ENCODE measurements around the gene CENPP.
"Not testable (repeated sequence)": the region's sequence is repeated elsewhere in the genome, so short reads cannot be mapped to it uniquely, and the experiment has no call there.

CENPP gene

DNA sequence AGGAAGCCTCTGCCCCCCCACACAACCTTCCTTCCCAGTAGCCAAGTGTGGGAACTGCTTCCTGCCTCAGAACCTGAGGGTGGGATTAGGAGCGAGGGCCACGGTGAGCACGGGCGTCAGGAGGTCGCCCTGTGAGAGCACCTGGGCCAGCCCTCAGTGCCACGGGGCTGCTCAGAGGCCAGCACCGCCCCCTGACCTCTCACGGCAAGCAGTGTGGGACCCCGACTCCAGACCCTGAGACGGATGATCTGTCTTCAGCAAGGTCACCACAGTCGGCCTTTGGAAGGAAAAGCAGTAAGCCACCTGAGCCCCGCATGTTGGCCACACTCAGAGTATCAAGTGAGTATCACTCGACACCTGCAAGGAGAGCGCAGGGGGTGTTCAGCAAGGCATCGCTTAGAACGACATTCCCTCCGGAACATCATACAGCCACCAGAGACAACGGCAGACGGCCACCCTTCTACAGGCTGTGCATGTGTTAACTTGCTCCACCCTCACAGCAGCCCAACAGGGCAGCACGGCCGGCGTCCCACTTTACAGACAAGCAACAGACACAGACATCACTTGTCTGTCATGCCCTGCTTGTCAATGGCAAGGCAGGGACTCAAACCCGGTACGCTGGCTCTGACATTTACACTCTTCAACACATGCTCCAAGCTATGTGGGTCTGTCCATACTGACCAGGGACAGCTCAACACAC is 294.0 kb downstream of the CENPP start:
- no peak for DNase-seq

DNA sequence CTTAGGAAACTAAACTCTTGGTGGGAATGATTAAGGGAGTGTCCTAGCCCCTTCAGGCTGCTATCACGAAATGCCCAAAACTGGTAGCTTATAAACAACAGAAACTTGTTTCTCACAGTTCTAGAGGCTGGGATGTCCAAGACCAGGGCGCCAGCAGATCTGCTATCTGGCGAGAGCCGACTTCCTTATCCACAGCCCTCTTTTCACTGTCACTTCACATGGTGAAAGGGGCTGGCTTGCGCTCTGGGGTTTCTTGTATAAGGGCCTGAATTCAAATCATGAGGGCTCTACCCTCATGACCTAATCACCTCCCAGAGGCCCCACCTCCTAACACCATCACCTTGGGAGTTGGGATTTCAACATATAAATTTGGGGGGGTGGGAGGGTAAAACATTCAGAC is 295.1 kb downstream of the CENPP start:
- DNase-seq = no peak

DNA sequence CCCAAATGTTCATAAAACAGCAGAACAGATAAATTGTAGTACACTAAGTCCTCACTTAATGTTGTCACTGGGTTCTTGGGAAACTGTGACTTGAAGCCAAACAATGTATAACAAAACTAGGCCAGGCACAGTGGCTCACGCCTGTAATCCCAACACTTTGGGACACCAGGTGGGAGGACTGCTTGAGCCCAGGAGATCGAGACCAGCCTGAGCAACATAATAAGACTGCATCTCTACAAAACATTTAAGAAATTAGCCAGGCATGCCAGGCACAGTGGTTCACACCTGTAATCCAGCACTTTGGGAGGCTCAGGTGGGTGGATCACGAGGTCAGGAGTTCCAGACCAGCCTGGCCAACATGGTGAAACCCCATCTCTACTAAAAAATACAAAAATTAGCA is 298.2 kb downstream of the CENPP start:
- DNase-seq = not testable (repeated sequence)

DNA sequence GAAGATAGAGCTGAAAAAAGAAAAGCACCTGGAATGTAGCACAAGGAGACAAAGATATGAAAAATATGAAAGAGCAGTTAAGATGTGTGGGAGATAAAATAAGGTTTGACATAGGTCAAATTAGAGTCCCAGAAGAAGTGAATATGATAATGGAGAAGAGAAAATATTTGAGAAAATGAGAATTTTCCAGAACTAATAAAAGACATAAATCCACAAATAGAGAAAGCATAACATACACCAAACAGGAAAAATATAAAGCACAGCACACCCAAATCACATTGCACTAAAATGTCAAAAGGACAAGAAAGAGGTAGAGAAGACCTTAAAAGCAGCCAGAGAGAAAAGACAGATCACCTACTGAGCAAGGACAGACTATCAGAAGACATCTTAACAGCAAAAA is 300.7 kb downstream of the CENPP start:
- no peak for DNase-seq

DNA sequence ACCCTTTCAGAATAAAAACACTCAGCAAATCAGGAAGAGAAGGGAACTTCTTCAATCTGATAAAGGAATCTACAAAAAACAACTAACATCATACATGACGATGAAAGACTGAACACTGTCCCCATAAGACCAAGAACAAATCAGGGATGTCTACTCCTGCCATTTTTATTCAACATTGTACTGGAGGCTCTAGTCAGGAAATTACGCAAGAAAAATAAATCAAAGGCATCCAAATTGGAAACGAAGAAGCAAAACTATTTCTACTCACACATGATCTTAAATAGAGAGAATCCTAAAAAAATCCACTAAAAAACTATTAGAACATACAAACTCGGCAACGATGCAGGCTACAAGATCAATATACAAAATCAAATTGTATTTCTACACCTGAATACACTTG is 301.9 kb downstream of the CENPP start:
- no peak for DNase-seq

DNA sequence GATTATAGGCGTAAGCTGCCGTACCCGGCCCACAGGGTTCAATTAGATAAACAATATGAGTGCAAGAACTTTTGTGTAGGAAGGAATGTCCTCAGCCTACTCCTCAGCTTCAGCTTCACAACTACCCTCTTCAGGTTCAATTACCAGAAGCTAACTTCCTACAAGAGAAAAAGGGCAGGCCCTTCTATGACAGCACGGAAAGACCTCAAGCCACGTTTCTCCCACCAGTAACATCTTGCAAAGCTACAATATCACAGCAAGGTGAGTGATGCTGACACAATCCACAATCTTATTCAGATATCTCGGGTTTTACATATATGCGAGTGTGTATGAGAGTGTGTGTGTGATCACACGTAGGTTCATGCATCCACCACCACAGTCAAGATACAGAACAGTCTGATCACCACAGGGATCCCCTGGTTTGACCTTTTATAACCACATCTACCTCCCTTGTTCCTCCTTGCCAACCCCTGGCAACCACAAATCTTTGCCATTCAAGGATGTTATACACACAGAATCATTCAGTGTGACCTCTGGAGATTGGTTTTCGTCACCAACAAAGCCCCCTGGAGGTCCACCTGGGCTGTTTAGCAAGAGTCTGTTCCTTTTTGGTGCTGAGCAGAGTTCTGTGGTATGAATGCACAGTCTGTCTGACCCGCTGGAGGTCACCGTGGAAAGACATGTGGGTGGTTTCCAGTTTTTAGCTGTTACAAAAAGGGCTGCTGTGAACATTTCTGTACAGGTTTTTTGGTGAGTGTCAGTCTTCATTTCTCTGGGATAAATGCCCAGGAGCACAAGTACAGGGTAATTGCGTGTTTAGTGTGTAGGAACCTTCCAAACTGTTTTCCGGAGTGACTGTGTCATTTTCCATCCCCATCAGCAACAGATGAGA is 305.9 kb downstream of the CENPP start:
- no peak for DNase-seq

DNA sequence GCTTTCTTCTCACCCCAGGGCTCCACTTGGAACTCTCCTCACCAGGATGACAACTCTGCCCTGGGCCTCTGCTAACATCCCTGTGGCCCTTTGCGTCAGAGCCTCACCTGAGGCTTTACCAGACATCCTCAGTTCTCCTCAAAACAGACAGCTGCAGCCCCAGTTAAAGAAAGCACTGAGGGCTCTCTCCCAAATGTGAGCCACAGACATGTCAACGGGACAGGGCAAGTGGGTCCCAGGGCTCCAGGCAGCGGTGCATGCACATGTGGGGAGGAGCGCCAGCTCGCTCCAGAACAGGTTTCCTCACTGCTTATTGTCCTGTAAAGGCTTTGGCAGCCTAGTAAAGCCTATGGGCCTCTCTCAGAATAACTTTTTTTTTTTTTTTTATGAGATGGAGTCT is 306.9 kb downstream of the CENPP start:
- no peak for DNase-seq

DNA sequence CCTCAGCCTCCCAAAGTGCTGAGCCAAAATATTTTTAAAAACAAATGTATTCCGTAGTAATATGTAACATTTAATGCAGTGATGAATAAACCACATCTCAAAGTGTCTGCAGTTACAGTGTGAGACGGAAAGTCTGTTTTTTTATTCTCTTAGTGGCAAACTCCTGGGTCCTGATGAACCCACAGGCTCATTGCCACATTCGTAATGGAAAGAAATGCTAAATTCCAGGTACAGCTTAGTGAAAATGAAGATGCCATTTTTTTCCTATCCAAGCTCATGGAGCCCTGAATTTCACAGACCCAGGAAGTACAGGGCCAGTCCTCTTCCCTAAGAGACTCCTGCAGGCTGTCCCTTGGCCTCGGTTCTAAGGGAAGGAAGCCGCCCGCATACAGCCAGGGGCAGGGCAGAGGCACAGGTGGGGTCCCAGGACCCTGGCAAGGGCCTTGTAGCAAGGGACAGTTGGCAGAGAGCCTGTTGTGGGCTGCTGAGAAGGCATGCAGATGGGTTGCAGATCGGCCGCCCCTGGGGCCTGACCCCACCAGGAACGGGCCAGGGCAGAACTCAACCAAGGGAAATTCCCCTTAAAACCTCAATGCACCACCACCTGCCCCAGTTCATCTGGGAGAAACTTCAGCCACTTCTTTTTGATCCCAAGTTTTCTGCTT is 308.0 kb downstream of the CENPP start:
- DNase-seq = no peak

DNA sequence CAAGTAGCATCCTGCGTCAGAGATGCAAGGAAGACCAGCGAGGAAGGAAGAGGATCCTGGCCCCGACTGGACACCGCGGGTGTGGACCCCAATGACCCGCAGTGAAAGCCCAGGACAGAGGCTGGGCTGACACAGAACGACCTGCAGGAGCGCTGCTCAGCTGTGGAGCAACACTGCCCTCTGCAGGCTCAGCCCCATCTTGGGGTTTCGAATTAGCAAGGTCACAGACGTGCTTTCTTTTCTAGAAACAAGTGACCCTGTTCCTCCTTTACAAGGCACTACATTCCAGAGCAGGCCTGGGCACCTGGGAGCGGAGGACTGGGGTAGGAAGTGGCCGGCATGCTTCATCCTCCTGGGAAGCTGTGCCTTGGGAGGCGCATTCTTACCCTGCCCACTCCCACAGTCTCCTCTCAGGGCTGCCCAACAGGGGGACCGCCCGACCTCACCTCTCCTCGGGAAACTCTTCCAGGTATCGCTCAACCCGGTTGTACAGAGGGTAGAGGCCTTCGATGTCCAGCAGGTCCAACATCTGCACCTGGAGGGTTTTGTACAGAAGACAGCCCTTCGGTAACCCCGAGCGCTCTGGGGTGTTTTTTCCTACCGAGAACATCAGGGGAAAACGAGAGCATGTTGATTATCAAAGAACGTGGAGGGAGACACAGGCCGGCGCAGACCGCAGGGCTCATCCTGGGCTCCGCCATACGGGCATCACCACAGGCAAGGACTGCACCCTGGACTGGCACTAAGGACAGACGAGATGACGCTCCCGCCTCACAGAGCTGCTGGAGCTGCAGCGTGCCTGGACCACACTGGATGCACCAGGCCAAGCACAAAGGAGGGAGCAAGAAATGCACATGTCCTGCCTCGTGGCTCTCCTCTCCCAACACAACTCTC is 309.2 kb downstream of the CENPP start:
- peak; percentile 32 to 51 for DNase-seq

DNA sequence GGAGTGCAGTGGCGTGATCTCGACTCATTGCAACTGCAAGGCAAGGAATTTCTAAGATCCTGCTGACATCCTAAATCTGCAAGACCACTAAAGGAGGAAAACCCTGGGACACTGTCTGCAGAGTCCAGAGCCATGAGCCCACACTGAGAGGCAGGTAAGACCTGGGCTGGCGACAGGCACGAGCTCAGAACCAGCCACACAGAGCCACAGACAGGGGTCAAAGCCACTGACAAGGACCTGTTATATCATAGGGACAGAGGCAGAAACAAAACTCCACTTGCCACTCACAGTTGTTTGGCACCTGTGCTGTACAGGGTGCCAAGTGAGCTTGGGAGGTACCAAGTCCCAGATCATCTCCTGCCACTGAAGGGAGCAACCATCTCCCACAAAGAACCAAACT is 310.0 kb downstream of the CENPP start:
- no peak for DNase-seq

DNA sequence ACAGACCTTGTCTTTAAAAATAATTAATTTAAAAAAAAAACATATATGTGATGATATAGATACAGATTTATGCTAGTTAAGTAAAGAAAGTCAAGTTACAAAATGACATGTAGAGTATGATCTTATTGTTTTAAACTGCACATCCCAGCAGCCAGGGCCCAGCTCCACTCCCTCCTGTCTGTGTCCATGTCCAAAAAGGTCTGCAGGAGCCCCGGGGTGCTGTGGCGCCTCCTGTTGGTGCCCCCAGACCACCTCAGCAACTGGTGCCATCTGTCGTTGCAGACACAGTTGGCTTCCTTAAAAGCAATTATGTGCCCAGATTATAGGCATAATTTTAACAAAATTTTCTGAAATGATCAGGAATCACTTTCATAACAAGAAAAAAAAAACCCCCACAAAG is 310.9 kb downstream of the CENPP start:
- no peak for DNase-seq

DNA sequence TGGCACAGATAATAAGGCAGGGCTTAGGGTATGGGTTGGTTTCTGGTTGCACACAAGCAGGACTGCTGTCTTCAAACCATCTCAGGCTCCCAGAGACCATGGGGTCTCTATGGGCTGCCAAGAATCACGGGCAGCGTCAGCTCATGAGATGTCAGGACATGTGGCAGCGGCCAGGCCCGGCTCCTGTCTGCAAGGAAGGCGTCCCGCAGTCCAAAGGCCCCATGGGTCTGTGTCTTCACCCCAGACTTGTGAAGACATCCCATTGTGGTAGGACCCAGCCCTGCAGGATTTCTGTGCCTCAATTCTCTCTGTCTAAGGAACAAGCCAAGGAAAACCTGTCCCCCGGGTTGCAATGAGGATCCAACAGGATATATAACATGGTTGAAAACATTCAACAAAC is 311.6 kb downstream of the CENPP start:
- DNase-seq = no peak

DNA sequence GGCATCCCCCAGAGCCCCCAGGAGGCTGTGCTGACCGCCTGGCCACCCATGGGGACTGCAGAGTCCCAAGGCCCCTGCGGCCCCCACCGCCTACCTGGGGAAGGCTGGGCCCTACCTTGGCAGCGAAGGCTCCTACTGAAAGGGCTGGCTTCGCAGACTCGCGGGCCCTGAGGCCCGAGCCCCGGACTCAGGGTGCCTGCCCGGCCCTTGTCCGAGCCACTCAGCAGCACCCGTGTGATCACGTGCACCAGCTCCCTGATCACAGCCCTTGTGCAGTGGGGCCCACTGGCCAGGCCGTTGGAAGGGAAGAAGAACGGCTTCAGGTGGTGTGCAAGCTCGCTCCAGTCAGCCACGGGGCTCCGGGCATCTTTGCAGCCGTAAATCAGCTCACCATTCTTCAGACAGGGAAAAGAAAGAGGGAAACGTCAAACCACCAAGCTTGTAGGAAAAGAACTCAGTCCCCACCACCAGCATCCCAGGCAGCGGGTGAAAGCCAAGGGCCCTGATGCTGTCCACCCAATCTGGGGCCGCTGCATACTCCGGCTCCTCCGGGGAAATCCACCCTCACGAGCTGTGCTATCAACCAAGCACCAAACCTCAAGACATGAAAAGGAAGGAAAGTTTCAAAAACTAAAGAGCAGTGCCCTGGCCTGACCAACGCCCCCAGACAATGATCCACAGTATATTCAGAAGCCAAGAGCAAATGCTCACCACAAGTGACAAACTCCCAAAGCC is 312.3 kb downstream of the CENPP start:
- no peak for DNase-seq

DNA sequence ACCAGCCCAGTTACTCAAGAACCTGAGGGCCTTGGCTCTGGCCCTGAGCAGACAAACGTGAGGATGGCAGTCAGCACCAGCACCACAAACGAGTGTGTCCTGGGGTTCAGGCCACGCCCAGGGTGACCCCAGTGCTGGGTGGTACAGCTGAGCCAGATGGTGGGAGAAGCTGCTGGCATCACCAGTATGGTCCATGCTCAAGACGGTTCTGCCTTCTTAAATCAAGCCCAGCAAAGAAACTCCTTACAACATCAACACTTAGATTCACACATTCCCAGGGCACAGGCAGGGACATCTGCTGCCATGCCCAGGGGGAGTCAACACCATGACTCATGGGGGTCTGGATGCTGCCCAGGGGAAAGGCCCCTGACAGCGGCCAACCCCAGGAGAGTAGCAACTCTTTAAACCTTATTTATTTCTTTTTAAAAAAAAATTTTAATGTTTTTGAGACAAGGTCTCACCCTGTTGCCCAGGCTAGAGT is 312.9 kb downstream of the CENPP start:
- DNase-seq = no peak

DNA sequence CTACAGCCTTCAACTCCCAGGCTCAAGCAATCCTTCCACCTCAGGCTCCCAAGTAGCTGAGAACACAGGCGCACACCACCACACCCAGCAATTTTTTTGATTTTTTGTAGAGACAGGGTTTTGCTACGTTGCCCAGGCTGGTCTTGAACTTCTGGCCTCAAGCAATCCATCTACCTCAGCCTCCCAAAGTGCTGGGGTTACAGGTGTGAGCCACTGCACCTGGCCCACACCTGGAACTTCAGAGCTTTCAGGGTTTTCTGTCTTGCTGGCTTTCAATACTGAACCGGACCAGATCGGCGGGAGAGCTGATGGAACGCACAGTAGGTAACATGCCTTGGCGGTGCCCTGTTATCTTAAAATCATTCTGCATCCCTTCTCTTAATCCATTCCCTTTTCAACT is 313.4 kb downstream of the CENPP start:
- no peak for DNase-seq

DNA sequence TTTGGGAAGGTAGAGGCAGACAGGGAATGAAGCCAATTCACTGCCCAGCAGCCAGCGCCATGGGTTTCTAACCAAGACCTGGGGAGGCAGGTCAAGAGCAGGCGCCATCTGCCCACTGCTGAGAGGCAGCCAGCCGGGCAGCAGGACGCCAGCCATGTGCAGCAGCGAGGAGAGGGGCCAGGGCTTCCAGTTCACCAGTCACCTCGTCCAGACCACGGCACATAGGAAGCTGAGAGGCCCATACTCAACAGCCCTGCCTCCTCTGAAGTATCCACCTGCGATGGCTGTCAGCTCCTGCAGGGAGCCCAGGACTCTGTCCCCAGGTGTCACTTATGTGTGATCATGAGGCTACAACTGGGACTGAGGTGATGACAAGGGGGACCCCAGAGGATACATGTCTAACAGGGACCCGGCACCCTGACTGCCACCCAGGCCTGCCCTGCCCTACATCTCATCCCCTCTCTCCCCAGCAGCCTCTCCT is 314.1 kb downstream of the CENPP start:
- DNase-seq = no peak

DNA sequence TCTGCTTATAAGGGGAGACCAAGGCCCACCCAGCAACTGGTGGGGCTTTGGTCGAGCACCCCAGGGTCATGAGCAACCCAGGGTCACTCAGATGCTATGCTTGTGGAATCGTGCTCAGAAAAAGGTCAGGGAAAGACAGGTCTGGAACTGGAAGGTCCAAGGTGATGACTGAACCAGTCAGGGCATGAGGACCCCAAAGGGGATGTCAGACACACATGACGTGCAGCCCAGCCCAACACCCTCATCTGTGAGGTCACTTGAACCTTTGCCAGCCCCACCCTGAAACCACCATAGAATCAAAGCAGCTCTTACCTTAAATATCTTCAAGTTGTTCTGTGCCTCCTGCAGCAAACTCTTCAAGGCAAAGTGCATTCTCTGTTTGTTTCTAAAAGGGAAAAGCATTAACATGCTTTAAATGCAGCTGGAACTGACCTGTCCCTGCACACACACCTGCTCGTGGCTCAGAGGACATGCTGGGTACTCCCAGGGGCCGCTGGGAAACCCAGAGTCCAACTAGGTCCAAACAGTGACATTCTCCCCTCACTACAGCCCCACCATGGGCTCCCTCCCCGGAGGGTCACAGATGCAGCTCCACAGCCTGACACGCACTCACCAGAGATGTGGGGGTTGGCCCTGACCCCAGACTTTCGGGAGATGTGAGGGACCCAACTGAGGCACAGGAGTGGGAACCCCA is 314.8 kb downstream of the CENPP start:
- DNase-seq = no peak

DNA sequence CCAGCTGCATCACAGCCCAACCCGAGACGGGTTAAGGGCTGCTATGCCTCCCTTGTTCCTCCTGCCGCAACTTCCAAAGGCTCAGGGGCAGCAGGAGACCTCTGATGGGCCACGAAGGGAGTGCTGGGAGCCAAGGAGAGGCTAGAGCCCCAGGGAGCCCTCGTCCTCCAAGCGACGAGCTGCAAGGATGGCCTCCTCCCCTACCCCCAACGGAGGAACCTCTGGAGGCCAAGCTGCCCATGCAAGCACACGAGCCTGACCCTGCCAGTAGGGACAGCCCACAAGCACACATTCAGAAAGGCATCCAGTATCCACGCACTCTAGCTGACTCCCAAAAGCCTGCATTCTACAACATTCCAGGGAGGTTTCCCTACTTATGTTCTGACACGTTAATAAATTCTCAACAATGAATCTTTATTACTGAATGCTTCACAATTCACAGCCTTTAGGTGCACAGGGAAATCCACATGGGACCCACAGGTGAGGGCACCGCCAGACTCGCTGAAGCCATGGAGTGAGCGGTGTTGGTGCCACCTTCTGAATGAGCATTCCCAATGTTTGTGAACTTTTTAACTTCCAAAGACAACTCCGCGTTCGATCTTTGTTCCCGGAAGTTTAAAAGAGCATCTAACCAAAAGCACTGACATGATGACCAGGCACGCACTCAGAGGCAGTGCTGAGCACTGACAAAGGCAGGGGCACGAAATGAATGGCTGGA is 315.5 kb downstream of the CENPP start:
- DNase-seq = no peak

DNA sequence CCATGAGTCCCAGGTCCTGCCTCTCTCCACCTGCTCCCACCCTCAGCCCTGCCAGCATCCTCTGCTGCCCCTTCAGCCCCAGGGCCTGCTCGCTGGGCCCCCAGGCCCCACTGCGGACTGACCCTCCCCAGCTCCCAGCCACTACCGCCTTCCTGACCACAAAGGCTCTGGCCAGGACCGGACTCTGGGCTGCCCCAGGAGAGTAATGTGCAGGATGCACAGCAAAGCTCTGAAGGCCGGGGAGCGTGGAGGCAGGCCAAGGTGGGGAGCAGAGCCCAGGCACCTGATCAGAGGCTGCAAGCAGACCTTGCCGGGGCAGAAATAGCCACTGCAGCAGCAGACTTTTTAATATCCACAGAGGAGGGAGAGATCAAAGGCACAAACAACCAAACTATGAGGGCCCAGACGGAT is 316.3 kb downstream of the CENPP start:
- no peak for DNase-seq

DNA sequence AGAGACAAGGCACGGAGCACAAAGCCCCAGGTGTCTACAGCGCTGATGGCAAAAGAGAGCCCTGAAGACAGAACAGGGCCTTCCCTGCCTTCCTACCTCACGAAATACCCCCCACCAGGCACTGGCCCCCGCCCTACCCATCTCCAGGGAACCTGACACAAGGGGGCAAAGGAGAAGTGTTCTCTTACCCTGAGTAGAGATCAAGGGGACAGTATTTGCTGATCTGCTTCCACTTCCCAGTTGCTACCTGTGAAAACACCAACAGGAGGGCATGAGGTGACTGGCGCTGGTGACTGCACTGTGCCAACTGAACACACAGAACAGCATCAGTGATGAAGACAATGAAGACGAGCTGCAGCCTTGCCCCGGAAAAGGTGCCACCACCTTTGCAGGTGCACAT is 316.8 kb downstream of the CENPP start:
- no peak for DNase-seq

Measured in activated CD4-positive, alpha-beta T cell treated with anti-CD3 and anti-CD28 coated beads for 4 hours (primary cell).